Activated naive CD8-positive, alpha-beta T cell treated with anti-CD3 and anti-CD28 coated beads, Interleukin-2, amount 10 ng/mL, durations not matched to agents 7 days and 5 days (primary cell): ENCODE measurements around the gene VAC14. TPM values are rescaled to one million over a fixed set of nuclear protein-coding genes. Genes with fewer than 3 reads are reported as not detected.
"Not testable (repeated sequence)": the region's sequence is repeated elsewhere in the genome, so short reads cannot be mapped to it uniquely, and the experiment has no call there.

Experiments
- ATAC-seq: fragments of 150-1000 bp; cut with Tn5 transposase; one replicate; pipeline ENCODE4 v1.10.0; 2021; ENCODE audit warnings: low read depth, moderate library complexity
- POLR2A ChIA-PET: fragments of 350-600 bp; sonication (Branson Sonifier 250); formaldehyde crosslinking; loops from one replicate; lab custom pipeline; 2021; ENCODE audit warnings: antibody characterized with exemption; lab: Charles Lee
- DNase-seq: peaks from one replicate; pipeline ENCODE4 v3.0.0; 2021
- H3K27ac Mint-ChIP-seq: one replicate; pipeline ENCODE4 v1.8.0; 2022; ENCODE audit warnings: mild to moderate bottlenecking, mixed read lengths
- H3K27me3 Mint-ChIP-seq: one replicate; pipeline ENCODE4 v1.8.0; 2022; ENCODE audit warnings: mild to moderate bottlenecking, moderate library complexity, mixed read lengths
- H3K36me3 Mint-ChIP-seq: one replicate; pipeline ENCODE4 v1.8.0; 2021; ENCODE audit warnings: mild to moderate bottlenecking, mixed read lengths
- H3K4me1 Mint-ChIP-seq: one replicate; pipeline ENCODE4 v1.8.0; 2021; ENCODE audit warnings: mixed read lengths
- H3K4me3 Mint-ChIP-seq: one replicate; pipeline ENCODE4 v1.8.0; 2022; ENCODE audit warnings: mild to moderate bottlenecking, moderate library complexity, mixed read lengths
- H3K9me3 Mint-ChIP-seq: one replicate; pipeline ENCODE4 v1.8.0; 2021; ENCODE audit warnings: mixed read lengths
- total RNA-seq, 2 experiments: library from RNA; stranded (reverse); gene quantifications; one replicate each; pipeline ENCODE4 v1.2.3, GENCODE V29; 2021

VAC14 gene
- total RNA-seq, 2 experiments from 2014 or later = 34.4 to 36.9 TPM

- no peaks in the 10 kb centered on the region for H3K27me3 Mint-ChIP-seq
- no peaks in the 10 kb centered on the region for H3K9me3 Mint-ChIP-seq
- no peak overlapping the region for H3K4me3 Mint-ChIP-seq
- no peak overlapping the region for H3K27ac Mint-ChIP-seq
- ATAC-seq (no peak), DNase-seq (no peak)
- H3K4me1 Mint-ChIP-seq = peaks cover 26% of the 10 kb centered on the region
- POLR2A ChIA-PET = interaction anchor here (1.0 kb wide), 1 partner anchor 14 kb away, joined by 3 read pairs; no protein-coding TSS in a partner anchor
- peaks cover 3% of the 10 kb centered on the region for H3K36me3 Mint-ChIP-seq
These were observed 50.0 kb downstream of the VAC14 start for GRCh38 chr16:70750893-70751467.

- peak overlapping the region; percentile 64 for H3K27ac Mint-ChIP-seq
- no peak for ATAC-seq
- no peaks in the 10 kb centered on the region for H3K9me3 Mint-ChIP-seq
- POLR2A ChIA-PET = interaction anchor here (1.3 kb wide), 1 partner anchor 12 kb away, joined by 7 read pairs; no protein-coding TSS in a partner anchor
- no peaks in the 10 kb centered on the region for H3K27me3 Mint-ChIP-seq
- H3K4me3 Mint-ChIP-seq = no peak overlapping the region
- DNase-seq = no peak
- peaks cover 3% of the 10 kb centered on the region for H3K36me3 Mint-ChIP-seq
- H3K4me1 Mint-ChIP-seq = peaks cover 31% of the 10 kb centered on the region
These were observed 51.0 kb downstream of the VAC14 start for GRCh38 chr16:70749681-70750601.

DNA sequence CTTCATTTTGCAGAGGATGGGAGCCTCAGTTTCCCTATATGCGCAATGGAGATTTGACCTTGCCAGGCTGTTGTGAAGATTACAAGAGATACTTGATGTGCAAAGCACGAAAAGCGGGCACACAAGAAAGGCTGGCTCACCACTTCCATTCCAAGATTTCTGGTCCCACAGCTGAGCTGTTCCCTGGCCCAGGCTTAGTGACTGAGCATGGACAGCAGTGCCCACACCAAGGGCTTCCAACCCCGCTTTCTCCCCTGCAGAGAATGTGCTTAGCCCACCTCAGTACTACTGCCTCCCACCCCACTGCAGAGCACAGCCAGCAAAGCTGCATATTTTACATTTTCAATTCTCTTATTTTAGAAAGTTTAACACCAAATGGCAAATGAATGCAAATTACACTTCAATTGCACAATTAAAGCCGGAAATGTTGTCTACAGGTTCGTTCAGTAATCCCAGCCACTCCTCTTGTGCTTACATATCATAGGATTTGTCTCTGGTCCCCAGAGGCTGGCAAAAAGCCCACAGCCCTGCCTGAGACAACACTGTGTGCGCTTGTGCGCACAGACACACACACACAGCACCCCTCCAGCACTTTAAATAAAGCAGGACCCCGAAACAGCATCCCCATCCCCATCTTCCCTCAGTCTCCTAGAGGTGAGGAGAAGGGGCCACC is 51.8 kb downstream of the VAC14 start:
- no peak for ATAC-seq
- H3K27ac Mint-ChIP-seq = no peak overlapping the region
- DNase-seq = no peak
- peaks cover 6% of the 10 kb centered on the region for H3K36me3 Mint-ChIP-seq
- no peaks in the 10 kb centered on the region for H3K9me3 Mint-ChIP-seq
- peaks cover 31% of the 10 kb centered on the region for H3K4me1 Mint-ChIP-seq
- no peak overlapping the region for H3K4me3 Mint-ChIP-seq
- no peaks in the 10 kb centered on the region for H3K27me3 Mint-ChIP-seq
- POLR2A ChIA-PET = interaction anchor here (1.3 kb wide), 1 partner anchor 11 kb away, joined by 7 read pairs; no protein-coding TSS in a partner anchor

DNA sequence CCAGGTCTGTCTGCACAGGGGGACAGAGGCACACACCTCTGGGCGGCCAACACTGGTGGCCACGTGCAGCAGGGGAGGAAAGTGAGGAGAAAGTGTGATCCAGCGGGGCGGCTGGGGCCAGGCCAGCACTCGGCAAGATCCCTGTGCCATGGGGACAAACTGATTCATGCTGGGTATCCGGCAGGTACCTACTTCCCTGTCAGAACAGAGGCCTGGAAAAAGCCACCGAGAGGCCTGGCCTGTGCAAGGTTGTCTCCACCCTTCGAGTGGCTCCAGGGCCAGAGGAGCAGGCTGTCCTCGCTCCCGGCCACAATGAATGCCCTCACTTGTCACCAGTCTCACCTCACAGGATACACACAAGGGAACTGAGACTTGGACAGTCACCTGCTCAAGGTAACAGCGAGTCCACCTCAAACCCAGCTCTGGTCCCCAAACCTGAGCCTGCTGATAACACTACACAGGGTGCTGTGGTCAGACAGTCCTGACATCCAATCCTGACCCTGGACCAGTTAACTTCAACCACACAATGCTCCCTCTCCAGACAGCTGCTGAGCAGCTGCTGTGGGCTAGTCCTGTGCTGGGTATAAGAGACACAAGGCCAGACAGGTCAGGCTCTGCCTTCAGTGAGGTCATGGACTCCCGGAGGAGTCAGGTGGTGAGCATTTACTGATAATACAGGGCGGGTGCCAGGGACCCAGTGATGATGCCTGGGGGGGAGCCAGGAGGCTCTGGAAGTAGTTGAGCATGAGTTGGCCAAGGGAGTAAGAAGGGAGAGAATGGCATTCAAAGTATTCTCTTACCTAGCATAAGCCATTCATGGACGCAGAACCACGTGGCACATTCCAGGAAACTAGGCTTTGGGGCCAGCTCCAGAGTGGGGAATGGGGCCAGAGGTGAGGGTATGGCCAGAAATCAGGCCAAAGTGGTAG is 53.0 kb downstream of the VAC14 start:
- Mint-ChIP-seq H3K4me1 (peaks cover 31% of the 10 kb centered on the region), H3K9me3 (no peaks in the 10 kb centered on the region), H3K27ac (peak overlapping the region; percentile 86), H3K27me3 (no peaks in the 10 kb centered on the region), H3K36me3 (peaks cover 14% of the 10 kb centered on the region), H3K4me3 (no peak overlapping the region)
- POLR2A ChIA-PET = interaction anchor here (1.3 kb wide), 1 partner anchor 10 kb away, joined by 7 read pairs; no protein-coding TSS in a partner anchor
- ATAC-seq (no peak), DNase-seq (no peak)

GRCh38 chr16:70746708-70747424 is 54.1 kb downstream of the VAC14 start:
- H3K4me3 Mint-ChIP-seq = peak overlapping the region; percentile 44
- H3K27ac Mint-ChIP-seq = peak overlapping the region; percentile 86
- H3K9me3 Mint-ChIP-seq = no peaks in the 10 kb centered on the region

DNA sequence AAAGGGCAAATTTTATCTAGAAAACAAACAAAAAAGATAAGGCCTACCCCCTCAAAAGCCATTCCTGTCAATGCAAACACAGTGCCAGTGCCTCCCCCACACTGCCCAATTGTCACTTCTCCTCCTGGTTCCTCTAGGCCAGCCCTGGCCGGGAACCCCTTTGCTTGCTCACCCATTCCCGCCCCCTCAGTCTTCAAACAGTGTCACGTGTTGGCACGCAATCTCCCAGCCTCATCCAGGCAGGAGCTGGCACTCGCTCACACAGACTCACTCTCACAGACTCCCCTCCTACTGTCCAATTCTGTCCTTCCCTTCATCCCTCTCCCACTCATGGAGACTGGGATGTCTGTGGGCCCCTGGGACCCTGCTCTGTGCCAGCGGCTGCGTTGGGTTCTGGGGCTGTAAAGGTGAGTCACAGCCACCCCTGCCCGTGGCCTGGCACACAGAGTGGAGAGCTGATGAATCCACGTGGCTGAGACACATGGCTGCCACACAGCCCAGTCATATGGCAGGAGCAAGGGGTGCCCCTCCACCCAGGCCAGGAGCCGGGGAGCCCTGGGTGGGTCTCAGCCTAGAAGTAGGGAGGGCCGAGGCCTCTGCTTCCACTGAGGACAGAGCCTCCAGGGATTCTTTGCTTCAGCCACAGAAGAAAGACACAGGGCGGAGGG is 54.8 kb downstream of the VAC14 start:
- Mint-ChIP-seq H3K27me3 (no peaks in the 10 kb centered on the region), H3K4me3 (peak overlapping the region; percentile 44), H3K36me3 (peaks cover 20% of the 10 kb centered on the region), H3K27ac (peak overlapping the region; percentile 86), H3K4me1 (peaks cover 34% of the 10 kb centered on the region), H3K9me3 (no peaks in the 10 kb centered on the region)
- ATAC-seq (peak; percentile 8), DNase-seq (no peak)
- POLR2A ChIA-PET = interaction anchor here (1.9 kb wide), 1 partner anchor 9 kb away, joined by 7 read pairs; no protein-coding TSS in a partner anchor

More at GRCh38 chr16:70746708-70747424, 54.1 kb downstream of the VAC14 start:
- DNase-seq (peak; percentile 52), ATAC-seq (peak; percentile 49)
- Mint-ChIP-seq H3K27me3 (no peaks in the 10 kb centered on the region), H3K4me1 (peaks cover 31% of the 10 kb centered on the region), H3K36me3 (peaks cover 20% of the 10 kb centered on the region)
- POLR2A ChIA-PET = interaction anchor here (1.9 kb wide), 1 partner anchor 9 kb away, joined by 7 read pairs; no protein-coding TSS in a partner anchor

- peak overlapping the region; percentile 86 for H3K27ac Mint-ChIP-seq
- H3K36me3 Mint-ChIP-seq = peaks cover 20% of the 10 kb centered on the region
- ATAC-seq (no peak), DNase-seq (no peak)
- H3K4me3 Mint-ChIP-seq = no peak overlapping the region
- no peaks in the 10 kb centered on the region for H3K27me3 Mint-ChIP-seq
- POLR2A ChIA-PET = interaction anchor here (1.9 kb wide), 1 partner anchor 8 kb away, joined by 7 read pairs; no protein-coding TSS in a partner anchor
- H3K4me1 Mint-ChIP-seq = peaks cover 35% of the 10 kb centered on the region
- H3K9me3 Mint-ChIP-seq = no peaks in the 10 kb centered on the region
These were observed 55.4 kb downstream of the VAC14 start for GRCh38 chr16:70745536-70746025.

- Mint-ChIP-seq H3K9me3 (no peaks in the 10 kb centered on the region), H3K36me3 (peaks cover 17% of the 10 kb centered on the region), H3K4me3 (no peak overlapping the region), H3K4me1 (peaks cover 35% of the 10 kb centered on the region), H3K27ac (no peak overlapping the region), H3K27me3 (no peaks in the 10 kb centered on the region)
- POLR2A ChIA-PET = no interaction called here
- ATAC-seq (no peak), DNase-seq (no peak)
These were observed 56.6 kb downstream of the VAC14 start for GRCh38 chr16:70744366-70744765.

- no peak overlapping the region for H3K4me3 Mint-ChIP-seq
- H3K9me3 Mint-ChIP-seq = no peaks in the 10 kb centered on the region
- peaks cover 17% of the 10 kb centered on the region for H3K36me3 Mint-ChIP-seq
- H3K4me1 Mint-ChIP-seq = peaks cover 38% of the 10 kb centered on the region
- no peak for ATAC-seq
- POLR2A ChIA-PET = no interaction called here
- DNase-seq = no peak
- H3K27ac Mint-ChIP-seq = no peak overlapping the region
- H3K27me3 Mint-ChIP-seq = no peaks in the 10 kb centered on the region
These were observed 57.2 kb downstream of the VAC14 start for GRCh38 chr16:70743791-70744190.

- H3K9me3 Mint-ChIP-seq, H3K27ac Mint-ChIP-seq, ATAC-seq, H3K27me3 Mint-ChIP-seq, DNase-seq, H3K4me3 Mint-ChIP-seq, POLR2A ChIA-PET: not testable (repeated sequence)
- H3K4me1 Mint-ChIP-seq = peaks cover 45% of the 10 kb centered on the region
- H3K36me3 Mint-ChIP-seq = peaks cover 17% of the 10 kb centered on the region
These were observed 58.0 kb downstream of the VAC14 start for GRCh38 chr16:70742967-70743366.

GRCh38 chr16:70741783-70742125 is 59.2 kb downstream of the VAC14 start:
- H3K9me3 Mint-ChIP-seq = no peaks in the 10 kb centered on the region
- ATAC-seq (no peak), DNase-seq (no peak)
- POLR2A ChIA-PET = no interaction called here
- peaks cover 48% of the 10 kb centered on the region for H3K4me1 Mint-ChIP-seq
- H3K27me3 Mint-ChIP-seq = no peaks in the 10 kb centered on the region
- H3K27ac Mint-ChIP-seq = peak overlapping the region; percentile 77
- H3K4me3 Mint-ChIP-seq = no peak overlapping the region
- peaks cover 17% of the 10 kb centered on the region for H3K36me3 Mint-ChIP-seq
